Sigmoid colon (tissue), 7 donors: ENCODE results near the gene COBLL1. TPM values are rescaled to one million over a fixed set of nuclear protein-coding genes. Genes with fewer than 3 reads are reported as not detected.
A peak's percentile ranks its signal among the peaks of the same experiment; 100 is the strongest.

Experiments
- DNase-seq: peaks from one replicate; pipeline ENCODE4 v3.0.0-alpha.2; 2019
- H3K27ac ChIP-seq, 4 donors: fragments of 200-600 bp; sonication (generic); one replicate each; pipeline ENCODE4 v1.5.1; 2016 to 2019; ENCODE audit warnings: mild to moderate bottlenecking in 1 of 4
- H3K27me3 ChIP-seq, 3 donors: fragments of 200-600 bp; sonication (generic); one replicate each; pipeline ENCODE4 v1.5.1; 2019; ENCODE audit warnings: mild to moderate bottlenecking in 1 of 3
- H3K36me3 ChIP-seq, 4 donors: fragments of 200-600 bp; sonication (generic); one replicate each; pipeline ENCODE4 v1.5.1; 2016 to 2019
- H3K4me1 ChIP-seq, 4 donors: fragments of 200-600 bp; sonication (generic); one replicate each; pipeline ENCODE4 v1.5.1; 2017 to 2019
- H3K4me3 ChIP-seq, 4 donors: fragments of 200-600 bp; sonication (generic); one replicate each; pipeline ENCODE4 v1.5.1; 2017 to 2019; ENCODE audit warnings: mild to moderate bottlenecking in 2 of 4, moderate library complexity in 1 of 4
- H3K9me3 ChIP-seq, 4 donors: fragments of 200-600 bp in 3 of 4; sonication (generic) in 3 of 4; one replicate each; pipeline versions ENCODE4 v1.5.1 to v1.6.1; 2013 to 2019
- CTCF ChIP-seq, 4 experiments: fragments of 450-650 bp in 3 of 4; fragments of 200-600 bp in 1 of 4; IDR thresholded peaks; one replicate each; pipeline ENCODE4 v1.5.1; 2016 to 2019; ENCODE audit warnings: antibody characterized with exemption in 4 of 4, mild to moderate bottlenecking in 3 of 4, moderate library complexity in 2 of 4
- EP300 ChIP-seq, 4 donors: sonication (generic); formaldehyde crosslinking; IDR thresholded peaks; one replicate each; pipeline ENCODE4 v1.6.1; 2017; ENCODE audit warnings: antibody characterized with exemption in 4 of 4
- POLR2A ChIP-seq, 2 donors: fragments of 450-650 bp; IDR thresholded peaks; one replicate each; pipeline ENCODE4 v1.6.1; 2016; ENCODE audit warnings: antibody characterized with exemption in 2 of 2, mild to moderate bottlenecking in 2 of 2, moderate library complexity in 2 of 2
- POLR2AphosphoS5 ChIP-seq, 4 donors: sonication (generic); formaldehyde crosslinking; IDR thresholded peaks; one replicate each; pipeline ENCODE4 v1.6.1; 2017; ENCODE audit warnings: antibody characterized with exemption in 4 of 4
- WGBS, 2 donors: extraction: QIAGEN DNeasy Blood & Tissue Kit; methylation state at CpG; one replicate each; pipeline ENCODE4 v1.1.7; 2013; 5-methylcytosine and 5-hydroxymethylcytosine counted together
- intact Hi-C: fragments of 100-400 bp; cut with DNase I; formaldehyde crosslinking; loops from one replicate; pipeline ENCODE4 v1.15.1; 2023
- polyA plus RNA-seq, 3 donors: library from polyadenylated mRNA; stranded (reverse); fragments of 200-250 nt; gene quantifications; one replicate each; pipeline ENCODE4 v1.2.3, GENCODE V29; 2013
- total RNA-seq, 4 donors: library from RNA; depleted of rRNA; stranded (reverse); fragments of >200 nt; gene quantifications; one replicate each; pipeline ENCODE4 v1.1.0, GENCODE V29; 2016
- donor health status: healthy with polysubstance abuse.
- donor health status: Bipolar disorder and iron deficiency.
- donor health status: healthy.

Gene COBLL1
- total and polyA plus RNA-seq, 7 donors: 3.9 to 22.4 (median 17.6) TPM

DNA sequence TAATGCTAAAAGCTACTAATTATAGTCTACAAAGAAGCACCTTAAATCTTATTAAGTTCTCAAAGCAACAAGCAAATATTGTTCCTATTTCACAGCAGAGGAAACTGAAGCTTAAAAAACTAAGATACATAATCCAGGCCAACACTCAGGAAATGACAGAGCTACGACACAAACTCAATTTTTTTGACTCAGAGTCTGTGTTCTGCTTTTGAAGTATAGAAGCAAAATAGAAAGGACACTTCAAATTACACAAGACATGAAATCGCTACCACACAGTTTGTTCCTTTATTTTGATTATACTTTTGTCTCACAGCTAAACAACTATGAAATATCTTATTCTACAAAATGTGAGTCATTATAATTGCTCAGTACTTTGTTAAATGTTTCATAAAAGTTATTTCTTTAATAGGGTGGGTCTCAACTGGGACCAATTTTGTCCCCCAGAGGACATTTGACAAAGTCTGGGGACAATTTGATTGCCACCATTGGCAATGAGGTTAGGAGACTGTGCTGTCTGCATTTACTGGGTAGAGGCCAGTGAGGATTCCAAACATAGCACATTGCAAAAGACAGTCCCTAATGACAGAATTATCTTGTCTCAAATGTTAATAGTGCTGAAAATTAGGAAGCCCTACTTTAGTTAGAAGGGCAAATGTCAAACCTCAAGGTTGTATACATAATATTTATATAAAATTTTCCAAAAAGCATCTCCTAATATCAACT lies 118.8 kb downstream of the COBLL1 start:
- peaks cover 0 to 17% (median 4%) of the 10 kb centered on the region in 4 donors for H3K4me1 ChIP-seq
- intact Hi-C loops: no loop called here
- WGBS, 2 donors: 52 to 66% methylated on average over 2 of the region's 2 CpGs
- peaks cover 0 to 5% (median 2%) of the 10 kb centered on the region in 4 donors for H3K36me3 ChIP-seq
- H3K4me3 ChIP-seq: no peak overlapping the region
- no peak for TF ChIP-seq POLR2A (IDR thresholded peaks at IDR 0.05)
- TF ChIP-seq EP300 (IDR thresholded peaks at IDR 0.05): no peak
- TF ChIP-seq POLR2AphosphoS5 (IDR thresholded peaks at IDR 0.05): no peak
- TF ChIP-seq CTCF (IDR thresholded peaks at IDR 0.05): no peak
- H3K27me3 ChIP-seq: no peaks in the 10 kb centered on the region
- DNase-seq: no peak
- no peaks in the 10 kb centered on the region for H3K9me3 ChIP-seq
- H3K27ac ChIP-seq: no peak overlapping the region

DNA sequence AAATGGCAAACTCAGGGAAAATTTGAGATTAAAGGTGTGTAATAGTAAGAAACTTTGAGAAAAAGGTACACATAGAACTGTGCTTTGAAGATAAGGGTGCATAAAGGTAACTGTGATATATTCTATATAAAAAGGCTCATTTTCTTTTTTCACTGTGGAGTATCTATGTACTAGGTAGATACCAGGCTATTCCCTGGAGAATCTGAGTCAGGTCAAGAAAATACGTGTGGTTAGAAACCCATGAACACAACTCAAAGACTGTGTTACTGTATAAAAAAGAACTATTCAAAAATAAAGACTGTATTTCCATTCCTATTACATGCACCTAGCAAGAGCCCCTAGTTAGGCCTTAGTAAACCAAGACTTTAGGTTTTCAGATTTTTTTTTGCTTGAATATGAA lies 120.2 kb downstream of the COBLL1 start:
- DNase-seq: no peak
- no peak overlapping the region for H3K27ac ChIP-seq
- no peaks in the 10 kb centered on the region for H3K9me3 ChIP-seq
- peaks cover 0 to 17% (median 4%) of the 10 kb centered on the region in 4 donors for H3K4me1 ChIP-seq
- WGBS, 2 donors: 91 to 97% methylated on average over 1 of the region's 1 CpG
- no peaks in the 10 kb centered on the region for H3K27me3 ChIP-seq
- H3K4me3 ChIP-seq: no peak overlapping the region
- intact Hi-C loops: no loop called here
- no peak for TF ChIP-seq CTCF (IDR thresholded peaks at IDR 0.05)
- peaks cover 0 to 5% (median 2%) of the 10 kb centered on the region in 4 donors for H3K36me3 ChIP-seq

GRCh38 chr2:164719996-164720941 lies 121.4 kb downstream of the COBLL1 start:
- Histone ChIP-seq H3K4me1 (peaks cover 0 to 17% (median 4%) of the 10 kb centered on the region in 4 donors), H3K27me3 (no peaks in the 10 kb centered on the region), H3K27ac (peak overlapping the region in 1 of 4 donors; percentile 11), H3K4me3 (no peak overlapping the region), H3K36me3 (peaks cover 0 to 5% (median 2%) of the 10 kb centered on the region in 4 donors), H3K9me3 (no peaks in the 10 kb centered on the region)
- intact Hi-C loops: no loop called here
- 82 to 90% methylated on average over 3 of the region's 3 CpGs for WGBS, 2 donors
- no peak for TF ChIP-seq POLR2A (IDR thresholded peaks at IDR 0.05)
- no peak for TF ChIP-seq EP300 (IDR thresholded peaks at IDR 0.05)
- no peak for TF ChIP-seq CTCF (IDR thresholded peaks at IDR 0.05)
- TF ChIP-seq POLR2AphosphoS5 (IDR thresholded peaks at IDR 0.05): no peak
- no peak for DNase-seq

GRCh38 chr2:164717000-164717803 lies 124.4 kb downstream of the COBLL1 start:
- Histone ChIP-seq H3K27me3 (no peaks in the 10 kb centered on the region), H3K9me3 (no peaks in the 10 kb centered on the region), H3K36me3 (peaks cover 0 to 5% (median 2%) of the 10 kb centered on the region in 4 donors), H3K4me3 (no peak overlapping the region), H3K27ac (no peak overlapping the region), H3K4me1 (peaks cover 0 to 12% (median 4%) of the 10 kb centered on the region in 4 donors)
- no peak for DNase-seq
- TF ChIP-seq CTCF (IDR thresholded peaks at IDR 0.05): peak in 3 of 4 experiments; percentile 23 to 42 (median 25)
- no peak for TF ChIP-seq POLR2AphosphoS5 (IDR thresholded peaks at IDR 0.05)
- intact Hi-C loops: loop anchor here (2.0 kb wide), 1 partner anchor 156 kb away; no protein-coding TSS in a partner anchor
- WGBS, 2 donors: 63 to 73% methylated on average over 6 of the region's 6 CpGs
